GM18526 (cell line): ENCODE results near the gene PCDHGA1.

Experiments used
- POLR2A ChIP-seq: IDR thresholded peaks from 3 replicates; pipeline ENCODE4 v1.6.1; 2011; ENCODE audit not compliant: insufficient read length; ENCODE audit errors: extremely low read depth

Gene PCDHGA1

DNA sequence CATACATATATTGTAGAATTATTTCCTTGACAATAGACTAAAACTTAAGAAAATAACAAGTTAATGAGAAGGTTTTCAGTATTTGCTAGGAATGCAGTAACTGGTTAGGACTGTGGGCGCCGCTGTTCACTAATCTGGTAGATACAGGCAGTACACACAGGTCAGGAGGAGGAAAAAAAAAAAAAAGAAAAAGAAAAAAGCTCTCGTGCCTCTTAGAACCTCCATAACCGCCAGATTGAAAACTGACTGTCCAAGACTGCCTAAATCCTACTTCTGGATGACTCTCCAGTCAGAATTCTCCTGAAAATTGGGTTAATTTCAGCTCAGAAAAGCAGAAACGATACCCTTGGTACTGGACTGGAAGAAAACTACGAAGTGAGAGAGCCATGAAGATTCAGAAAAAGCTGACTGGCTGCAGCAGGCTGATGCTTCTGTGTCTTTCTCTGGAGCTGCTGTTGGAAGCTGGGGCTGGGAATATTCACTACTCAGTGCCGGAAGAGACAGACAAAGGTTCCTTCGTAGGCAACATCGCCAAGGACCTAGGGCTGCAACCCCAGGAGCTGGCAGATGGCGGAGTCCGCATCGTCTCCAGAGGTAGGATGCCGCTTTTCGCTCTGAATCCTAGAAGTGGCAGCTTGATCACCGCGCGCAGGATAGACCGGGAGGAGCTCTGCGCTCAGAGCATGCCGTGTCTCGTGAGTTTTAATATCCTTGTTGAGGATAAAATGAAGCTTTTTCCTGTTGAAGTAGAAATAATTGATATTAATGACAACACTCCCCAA lies at the start of gene PCDHGA1:
TSS of gene PCDHGA1 (plus strand) at position 216 of the 782 bp plus-strand sequence.
- no peak for TF ChIP-seq POLR2A

DNA sequence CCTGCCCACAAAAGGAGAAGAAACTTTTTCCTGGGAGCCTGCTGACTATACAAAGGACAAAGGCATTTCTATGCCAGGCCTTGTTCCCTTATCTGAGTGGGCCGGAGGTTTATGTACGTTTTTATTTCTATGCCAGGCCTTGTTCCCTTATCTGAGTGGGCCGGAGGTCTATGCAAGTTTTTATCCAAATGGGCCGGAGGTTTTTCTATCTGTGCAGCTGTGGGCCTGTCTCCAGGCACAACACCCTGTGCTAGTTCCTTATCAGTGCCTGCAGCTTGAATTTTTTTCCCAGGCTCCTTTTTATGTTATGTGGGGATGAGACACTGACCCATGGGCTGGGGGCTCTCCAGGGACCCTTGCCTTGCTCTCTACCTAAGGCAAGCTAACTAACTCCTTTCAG lies 31.9 kb upstream of the PCDHGA1 start:
- TF ChIP-seq POLR2A, result no peak

DNA sequence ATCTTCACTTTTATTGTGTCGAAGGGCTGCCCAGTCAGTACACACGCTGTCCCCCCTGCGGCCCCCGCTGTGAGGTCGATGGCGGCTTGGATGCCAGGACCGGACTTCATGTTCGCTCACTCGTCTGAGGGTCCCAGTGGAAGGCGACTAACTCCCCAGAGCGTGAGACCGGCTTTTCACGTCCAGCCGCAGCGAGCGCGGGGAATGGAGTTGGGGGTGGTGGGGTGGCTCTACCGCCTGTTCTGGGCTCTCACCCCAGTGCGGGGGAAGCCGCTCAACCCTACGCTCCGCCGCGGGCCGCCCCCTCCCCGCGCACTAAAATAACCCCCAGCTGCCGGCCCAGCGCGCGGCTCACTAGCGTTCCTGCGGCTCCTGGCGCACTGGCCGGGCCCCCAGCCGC lies 26.6 kb upstream of the PCDHGA1 start, which contains the start of gene SLC25A2:
TSS of gene SLC25A2 (minus strand) at position 294 of the 400 bp plus-strand sequence. CDS start at position 110, 184 bp downstream.
- no peak for TF ChIP-seq POLR2A

DNA sequence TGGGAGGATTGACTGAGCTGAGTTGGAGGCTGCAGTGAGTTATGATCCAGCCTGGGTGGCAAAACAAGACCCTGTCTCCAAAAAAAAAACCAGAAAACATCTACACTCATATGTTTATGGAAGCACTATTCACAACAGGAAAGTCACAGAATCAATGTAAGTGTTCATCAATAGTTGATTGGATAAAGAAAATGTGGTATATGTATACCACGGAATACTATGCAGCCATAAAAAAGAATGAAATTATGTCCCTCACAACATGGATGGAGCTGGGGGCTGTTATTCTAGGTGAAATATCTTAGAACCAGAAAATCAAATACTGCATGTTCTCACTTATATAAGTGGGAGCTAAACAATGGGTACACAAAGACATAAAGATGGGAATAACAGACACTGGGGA lies 23.7 kb upstream of the PCDHGA1 start:
- TF ChIP-seq POLR2A, result no peak

DNA sequence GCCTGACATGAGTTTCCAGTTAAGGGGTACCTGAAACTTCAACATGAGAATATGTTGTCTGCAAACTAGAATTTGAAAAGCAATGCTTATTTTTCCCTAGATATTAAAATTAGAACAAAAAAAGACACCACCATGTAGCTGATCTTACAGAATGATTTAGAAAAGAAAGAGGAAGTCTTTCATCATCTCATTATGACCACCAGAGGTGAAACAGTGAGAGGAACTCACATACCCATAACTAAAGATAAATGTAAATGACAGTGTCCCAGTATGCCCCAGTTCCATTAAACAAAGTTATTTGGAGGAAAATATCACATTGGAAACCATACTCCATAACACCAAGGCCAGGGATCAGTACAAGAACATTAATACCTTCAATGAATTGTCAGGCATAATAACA lies 16.6 kb upstream of the PCDHGA1 start:
- TF ChIP-seq POLR2A, result no peak

DNA sequence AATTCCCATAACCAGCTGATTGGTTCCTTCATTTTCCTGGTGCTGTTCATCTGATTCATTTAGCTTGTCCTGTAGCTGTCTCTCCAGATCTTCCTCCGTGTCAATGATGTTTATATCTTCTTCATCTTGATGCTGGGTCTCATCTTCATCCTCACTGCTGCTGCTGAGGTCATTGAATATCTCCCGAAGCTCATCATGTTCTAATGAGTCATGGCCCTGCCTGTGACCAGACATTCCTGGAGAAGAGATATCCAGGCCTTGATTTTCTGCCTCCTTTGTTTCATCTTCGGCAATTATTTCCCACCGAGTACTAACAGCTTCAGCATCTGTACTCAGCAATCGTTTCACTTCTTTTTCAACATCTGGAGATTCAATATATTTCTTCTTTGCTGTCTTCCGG lies 11.1 kb upstream of the PCDHGA1 start:
- no peak for TF ChIP-seq POLR2A

DNA sequence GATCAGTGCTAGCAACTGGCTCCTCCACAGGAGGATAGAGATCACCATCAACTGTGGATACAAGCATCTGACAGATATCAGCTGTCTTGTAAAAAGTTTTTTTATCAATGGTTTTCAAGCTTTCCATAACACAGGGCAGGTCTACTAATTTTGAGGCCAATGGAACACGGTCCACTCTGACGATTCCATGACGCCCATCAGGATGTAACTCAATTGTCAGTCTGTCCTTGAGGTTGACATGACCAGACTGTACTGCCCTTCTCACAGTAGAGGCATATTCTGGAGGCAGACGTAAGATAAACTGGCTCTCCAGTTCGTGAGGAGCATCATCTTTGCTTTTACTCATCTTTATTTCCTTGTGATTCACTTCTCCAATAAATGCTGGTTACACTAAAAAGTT lies 10.6 kb upstream of the PCDHGA1 start:
- TF ChIP-seq POLR2A, result no peak

DNA sequence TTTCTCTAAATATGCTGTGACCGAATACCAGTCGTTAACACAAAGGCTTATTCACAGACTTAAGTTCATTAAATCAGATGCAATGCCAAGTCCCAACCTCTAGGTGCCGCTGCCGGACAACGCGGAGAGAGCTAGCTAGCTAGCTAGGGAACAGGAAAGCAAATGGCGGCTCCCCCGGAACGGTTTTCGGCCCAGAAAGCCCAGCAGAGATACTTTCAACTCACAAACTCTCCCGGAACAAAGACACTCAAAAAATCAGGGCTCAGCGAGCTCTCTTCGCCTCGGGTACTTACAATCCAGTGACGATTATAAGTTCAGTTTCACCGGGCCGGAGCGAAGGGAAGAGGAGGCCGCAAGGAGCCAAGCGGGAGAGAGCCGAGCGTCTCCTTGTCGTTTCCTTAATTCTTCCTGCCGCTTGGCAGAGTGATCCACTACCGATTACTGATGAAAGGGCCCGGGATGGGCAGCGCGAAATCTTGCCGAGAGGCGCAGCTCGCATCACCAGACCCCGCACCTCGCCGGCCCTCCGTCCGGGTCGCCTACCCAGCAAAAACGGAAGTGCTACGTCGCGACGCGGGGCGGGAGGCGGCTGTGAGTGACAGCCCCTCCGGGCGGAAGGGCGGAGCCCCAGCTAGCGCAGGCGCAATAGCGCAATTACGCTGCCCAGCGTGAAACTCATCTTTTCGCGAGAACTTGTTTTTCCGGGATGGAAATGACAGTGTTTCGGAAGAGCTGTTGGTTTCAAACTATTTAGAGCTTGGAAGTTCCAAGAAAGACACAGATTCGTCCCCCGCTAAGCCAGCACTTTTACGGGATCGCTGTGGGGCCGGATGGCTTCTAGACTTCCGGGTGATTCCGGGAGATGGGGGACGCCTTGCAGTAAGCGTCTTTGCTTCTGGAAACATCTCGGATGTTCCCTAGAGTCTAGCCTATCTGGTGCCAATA lies 9.8 kb upstream of the PCDHGA1 start, which contains the start of gene TAF7:
TSS of gene TAF7 (minus strand) at position 560 of the 945 bp plus-strand sequence. CDS start 740 bp downstream, outside the sequence.
- TF ChIP-seq POLR2A, result peak; percentile 94

DNA sequence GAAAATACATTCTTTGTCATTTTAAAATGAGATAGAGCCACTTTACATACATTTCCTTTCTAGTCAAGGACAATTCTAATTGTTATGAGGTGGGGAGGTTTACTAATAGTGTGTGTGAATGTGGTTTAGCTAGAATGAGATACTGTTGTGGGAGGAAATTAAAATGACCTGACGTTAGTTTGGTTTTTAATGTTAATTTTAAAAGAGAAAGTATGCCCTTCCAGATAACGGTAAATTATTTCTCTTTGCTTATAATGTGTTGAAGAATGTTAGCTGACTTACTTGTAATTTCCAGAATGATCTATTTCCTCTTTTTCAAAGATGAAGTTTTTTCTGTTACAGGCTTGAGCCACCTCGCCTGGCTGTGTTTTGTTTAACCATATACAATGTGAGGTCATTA lies 8.1 kb upstream of the PCDHGA1 start:
- no peak for TF ChIP-seq POLR2A

DNA sequence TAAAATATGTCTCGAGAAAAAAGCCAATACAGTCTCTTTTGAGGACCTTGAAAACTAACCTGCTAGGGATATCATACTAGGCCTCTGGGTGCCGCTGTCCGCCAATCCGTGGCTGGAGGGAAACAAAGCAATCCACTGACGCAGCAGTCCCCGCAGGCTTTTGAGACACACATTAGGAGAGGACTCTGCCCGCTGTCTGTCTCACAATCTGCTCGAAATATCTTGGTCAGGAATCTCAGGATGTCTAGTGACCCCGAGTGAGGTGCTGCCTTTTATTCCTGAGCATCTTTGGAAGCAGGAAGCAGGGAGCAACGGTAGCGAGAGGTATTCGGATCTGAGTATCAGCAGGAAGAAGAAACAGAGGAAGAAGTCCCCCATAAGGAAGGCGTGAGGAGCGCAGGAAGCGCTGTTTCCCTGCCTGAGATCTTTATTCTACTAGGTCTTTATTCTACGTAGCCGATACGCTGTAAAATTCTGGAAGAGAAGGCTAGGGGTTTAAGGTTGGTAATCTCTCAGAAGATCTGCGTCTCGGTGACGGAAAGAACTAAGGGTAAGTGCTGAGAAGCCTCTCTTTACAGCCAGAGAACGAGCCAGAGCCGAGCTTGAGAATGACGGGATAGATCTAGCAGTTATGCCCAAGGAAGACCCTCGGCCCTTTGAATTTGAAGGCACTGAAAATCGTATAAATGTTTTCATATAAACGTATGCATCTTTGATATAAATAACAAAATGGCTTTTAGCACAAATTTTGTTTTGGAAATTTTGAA lies 4.0 kb upstream of the PCDHGA1 start:
- no peak for TF ChIP-seq POLR2A

DNA sequence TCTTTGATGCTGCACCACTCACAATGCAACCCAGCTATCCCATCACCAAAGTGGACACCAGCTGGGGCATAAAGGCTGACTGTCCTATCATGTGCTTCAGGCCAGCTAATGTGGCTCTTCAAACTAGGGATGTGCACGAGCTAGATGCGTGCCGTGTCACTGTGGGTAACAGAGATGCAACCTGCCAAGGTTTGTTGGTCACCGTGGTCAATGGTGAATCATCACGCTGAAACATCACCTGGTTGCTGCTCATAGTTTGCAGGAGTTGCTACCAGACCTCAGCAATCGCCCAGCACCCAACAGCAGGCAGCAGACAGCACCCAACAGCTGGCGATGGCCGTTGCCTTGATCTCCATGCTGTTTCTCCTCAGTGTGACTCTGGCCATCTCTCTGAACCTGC lies 2.1 kb upstream of the PCDHGA1 start:
- no peak for TF ChIP-seq POLR2A

DNA sequence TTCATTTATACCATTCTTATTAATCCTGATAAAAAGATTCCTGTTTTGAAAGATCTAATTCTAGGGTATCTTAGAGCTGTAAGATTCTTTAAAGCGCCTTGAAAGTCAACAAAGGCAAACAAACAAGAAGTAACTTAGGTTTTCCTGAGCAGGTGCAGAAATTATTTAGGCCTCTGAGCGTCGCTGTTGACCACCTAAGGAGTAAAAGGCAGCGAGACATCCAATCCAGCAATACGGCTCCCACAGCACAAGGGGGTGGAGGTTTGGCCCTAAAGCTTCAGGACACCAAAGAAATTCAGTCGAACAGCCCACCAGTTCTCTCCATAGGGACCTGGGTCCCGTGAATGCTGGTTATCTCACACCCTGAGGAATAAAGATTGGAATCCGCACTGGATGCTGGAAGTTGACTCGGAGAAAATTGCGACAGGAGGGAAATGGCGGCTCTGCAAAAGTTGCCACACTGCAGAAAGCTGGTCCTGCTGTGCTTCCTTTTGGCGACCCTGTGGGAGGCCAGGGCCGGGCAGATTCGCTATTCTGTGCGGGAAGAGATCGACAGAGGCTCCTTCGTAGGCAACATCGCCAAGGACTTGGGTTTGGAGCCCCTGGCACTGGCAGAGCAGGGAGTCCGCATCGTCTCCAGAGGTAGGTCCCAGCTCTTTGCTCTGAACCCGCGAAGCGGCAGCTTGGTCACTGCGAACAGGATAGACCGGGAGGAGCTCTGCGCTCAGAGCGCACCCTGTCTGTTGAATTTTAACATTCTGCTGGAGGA lies 8.4 kb downstream of the PCDHGA1 start, which contains the start of gene PCDHGA2:
TSS of gene PCDHGA2 (plus strand) at position 223 of the 769 bp plus-strand sequence.
- TF ChIP-seq POLR2A, result no peak

DNA sequence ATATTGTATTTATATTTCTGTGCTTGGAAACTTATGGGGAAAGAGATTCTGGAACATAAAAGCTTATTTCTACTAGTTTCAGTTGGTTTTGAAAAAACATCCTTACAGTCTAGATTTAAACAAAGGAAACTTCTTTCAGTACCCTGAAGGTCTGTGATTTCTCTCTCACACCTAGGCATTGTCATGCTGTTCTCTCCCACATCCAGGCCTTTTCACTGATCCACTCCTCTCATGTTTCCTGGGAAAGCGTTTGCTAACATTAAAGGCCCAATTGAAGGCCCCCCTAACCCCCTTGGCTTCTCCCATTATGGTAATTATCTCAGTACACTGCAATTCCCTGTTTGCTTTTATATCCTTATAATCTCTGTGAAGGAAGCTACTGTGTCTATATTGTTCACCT lies 12.5 kb downstream of the PCDHGA1 start:
- TF ChIP-seq POLR2A, result no peak

DNA sequence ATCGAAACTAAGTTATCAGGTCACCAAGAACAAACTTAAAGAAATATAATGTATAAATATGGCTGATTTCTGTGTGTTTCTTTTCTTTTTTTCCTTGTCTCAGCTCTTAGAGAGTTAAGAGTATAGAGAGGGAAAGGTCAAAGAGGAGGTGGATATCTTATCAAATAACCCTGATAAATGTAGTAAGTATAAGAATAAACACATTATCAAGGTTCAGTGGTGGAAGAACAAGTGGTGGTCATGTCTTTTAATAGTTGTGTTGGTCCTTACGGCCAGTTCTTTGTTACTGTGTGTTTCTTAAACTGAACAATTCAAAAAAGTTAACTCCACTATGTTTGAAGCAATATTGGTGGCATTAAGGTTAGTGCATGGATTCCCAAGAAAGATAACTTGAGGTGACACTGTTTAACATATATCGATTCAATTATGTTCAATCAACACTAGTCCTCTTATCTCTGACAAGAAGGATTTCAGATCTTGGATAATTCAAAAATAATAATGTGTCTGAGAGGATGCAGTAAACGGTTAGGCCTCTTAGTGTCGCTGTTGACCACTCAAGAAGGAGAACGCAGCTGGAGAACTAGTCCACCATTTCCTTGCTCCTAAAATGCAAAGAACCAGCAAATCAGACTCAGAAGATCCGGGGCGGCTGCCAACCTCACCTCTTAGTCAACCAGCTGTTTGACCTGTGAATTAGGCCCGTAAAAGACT lies 13.1 kb downstream of the PCDHGA1 start, which contains the start of gene PCDHGA3:
TSS of gene PCDHGA3 (plus strand) at position 588 of the 711 bp plus-strand sequence. CDS start 205 bp downstream, outside the sequence.
- TF ChIP-seq POLR2A, result no peak
